ENCODE data around the gene ZSCAN21.

ZSCAN21 gene

DNA sequence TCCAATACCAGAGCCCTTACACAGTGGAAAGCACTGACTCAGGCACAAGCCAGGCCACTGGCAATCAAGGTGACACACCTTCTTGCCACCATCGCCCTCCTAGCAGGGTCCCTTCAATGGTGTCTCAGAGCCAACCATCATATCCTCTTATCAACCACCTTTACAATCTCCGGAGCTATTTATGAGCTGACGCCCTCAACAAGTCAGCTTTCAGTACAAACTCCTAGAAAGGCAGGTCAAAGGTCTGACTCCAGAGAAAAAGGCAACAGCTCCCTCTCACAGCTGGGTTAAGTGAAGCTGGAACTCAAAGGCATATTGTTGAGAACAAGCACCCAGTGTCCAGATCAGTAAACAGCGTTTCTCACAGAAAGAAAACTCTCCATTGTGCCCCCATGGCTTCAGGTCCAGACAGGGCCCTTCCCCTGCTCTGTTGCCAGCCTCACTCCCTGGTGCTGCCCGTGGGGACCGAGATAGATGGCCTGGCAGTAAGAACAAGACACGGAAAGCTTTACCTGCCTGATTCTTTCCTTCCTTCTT is 29.5 kb downstream of the ZSCAN21 start:
- DNase-seq = no peak

- no peak for DNase-seq
Measured at GRCh38 chr7:100080907-100081534, 31.4 kb downstream of the ZSCAN21 start.

GRCh38 chr7:100081535-100082102 is 32.0 kb downstream of the ZSCAN21 start, which contains the start of gene ZNF3:
TSS of gene ZNF3 (minus strand) at chr7:100081723. CDS start at chr7:100077357, 4,366 bp downstream.
- DNase-seq = peak; percentile 94

- no peak for DNase-seq
Measured at GRCh38 chr7:100082978-100083377, 33.4 kb downstream of the ZSCAN21 start.

GRCh38 chr7:100085515-100085914 is 35.9 kb downstream of the ZSCAN21 start:
- no peak for DNase-seq

- DNase-seq = no peak
Measured at GRCh38 chr7:100087055-100087750, 37.6 kb downstream of the ZSCAN21 start.

- no peak for DNase-seq
Measured at GRCh38 chr7:100088095-100088620, 38.6 kb downstream of the ZSCAN21 start.

DNA sequence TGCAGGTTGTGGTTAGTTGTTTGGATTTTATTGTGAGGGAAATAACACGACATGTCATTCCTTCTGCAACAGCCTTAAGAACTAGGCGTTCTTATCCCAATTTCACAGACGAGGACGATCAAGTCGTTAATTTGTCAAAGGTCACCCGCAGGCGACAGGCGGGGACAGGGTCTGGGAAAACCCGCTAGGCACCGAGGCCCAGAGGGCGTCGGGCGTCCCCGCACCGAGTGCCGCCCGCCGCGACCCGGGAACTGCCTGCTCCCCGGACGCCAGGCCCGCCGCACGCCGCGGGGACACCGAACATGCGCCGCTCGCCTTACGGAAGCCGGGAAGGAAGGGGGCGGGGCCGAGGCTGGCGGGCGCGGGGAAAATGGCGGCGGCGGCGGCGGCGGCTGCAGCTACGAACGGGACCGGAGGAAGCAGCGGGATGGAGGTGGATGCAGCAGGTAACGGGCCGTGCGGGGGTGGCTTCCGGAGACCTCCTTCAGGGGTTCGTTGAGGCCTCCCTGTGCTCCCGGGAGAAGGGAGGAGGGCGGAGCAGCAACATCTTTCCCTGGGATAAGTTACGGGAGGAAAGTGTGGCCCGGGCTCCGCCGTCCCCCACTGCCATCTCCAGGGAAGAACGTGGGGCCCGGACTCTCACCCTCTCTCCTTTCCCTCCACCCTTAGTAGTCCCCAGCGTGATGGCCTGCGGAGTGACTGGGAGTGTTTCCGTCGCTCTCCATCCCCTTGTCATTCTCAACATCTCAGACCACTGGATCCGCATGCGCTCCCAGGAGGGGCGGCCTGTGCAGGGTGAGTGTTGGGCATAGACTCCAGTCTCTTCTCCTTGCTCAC is 39.3 kb downstream of the ZSCAN21 start, which contains the start of gene COPS6:
COPS6 (plus strand) TSS at position 349 of the 837 bp plus-strand sequence; CDS start at position 371, 22 bp downstream.
- peak; percentile 41 for DNase-seq

DNA sequence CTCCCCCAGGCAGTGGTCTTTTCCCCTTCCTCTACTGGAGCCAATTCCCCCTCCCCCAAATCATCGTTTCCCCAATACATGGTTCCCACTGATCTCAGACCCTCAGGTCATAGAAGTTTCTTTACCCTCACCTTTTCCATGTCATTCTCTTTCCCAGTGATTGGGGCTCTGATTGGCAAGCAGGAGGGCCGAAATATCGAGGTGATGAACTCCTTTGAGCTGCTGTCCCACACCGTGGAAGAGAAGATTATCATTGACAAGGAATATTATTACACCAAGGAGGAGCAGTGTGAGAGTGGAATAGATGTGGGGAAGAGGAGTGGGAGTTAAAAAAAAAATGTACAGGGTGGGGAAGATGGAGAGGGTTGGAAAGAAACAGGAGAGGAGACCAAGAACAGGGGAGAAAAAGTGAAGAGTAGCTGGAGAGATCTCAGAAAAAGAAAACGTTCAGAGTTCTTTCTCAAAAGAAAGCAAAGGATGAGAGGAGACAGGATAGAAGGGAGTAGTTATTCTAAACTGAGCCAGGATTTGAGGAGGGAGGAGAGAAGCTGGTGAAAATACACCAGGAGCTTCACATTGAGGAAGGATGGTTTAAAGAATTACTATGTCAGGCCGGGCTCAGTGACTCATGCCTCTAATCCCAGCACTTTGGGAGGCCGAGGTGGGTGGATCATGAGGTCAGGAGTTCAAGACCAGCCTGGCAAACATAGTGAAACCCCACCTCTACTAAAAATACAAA is 40.1 kb downstream of the ZSCAN21 start:
- no peak for DNase-seq

- DNase-seq = no peak
Measured at GRCh38 chr7:100090527-100091410, 41.2 kb downstream of the ZSCAN21 start.

GRCh38 chr7:100091411-100092181 is 42.0 kb downstream of the ZSCAN21 start:
- no peak for DNase-seq

DNA sequence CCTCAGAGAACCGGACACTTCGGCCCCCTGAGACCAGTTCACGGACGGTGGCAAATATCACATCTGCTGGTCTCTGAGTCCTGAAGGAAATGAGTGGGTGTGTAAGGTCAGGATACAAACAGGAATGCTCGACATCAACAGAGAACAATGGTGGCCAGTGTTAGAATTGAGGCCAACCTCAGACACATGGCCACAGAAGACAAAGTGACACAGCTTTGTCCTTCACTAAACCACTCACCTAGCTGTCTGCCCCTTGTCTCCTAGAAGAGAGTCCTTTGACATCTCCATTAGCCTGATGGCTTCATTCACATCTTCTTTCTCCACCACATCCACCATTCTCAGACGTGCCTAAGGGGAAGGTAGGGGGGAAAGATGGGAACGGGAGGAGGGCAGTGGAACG is 43.5 kb downstream of the ZSCAN21 start:
- no peak for DNase-seq

- no peak for DNase-seq
Measured at GRCh38 chr7:100093498-100093897, 43.9 kb downstream of the ZSCAN21 start.

GRCh38 chr7:100093925-100094486 is 44.4 kb downstream of the ZSCAN21 start:
- DNase-seq = no peak

DNA sequence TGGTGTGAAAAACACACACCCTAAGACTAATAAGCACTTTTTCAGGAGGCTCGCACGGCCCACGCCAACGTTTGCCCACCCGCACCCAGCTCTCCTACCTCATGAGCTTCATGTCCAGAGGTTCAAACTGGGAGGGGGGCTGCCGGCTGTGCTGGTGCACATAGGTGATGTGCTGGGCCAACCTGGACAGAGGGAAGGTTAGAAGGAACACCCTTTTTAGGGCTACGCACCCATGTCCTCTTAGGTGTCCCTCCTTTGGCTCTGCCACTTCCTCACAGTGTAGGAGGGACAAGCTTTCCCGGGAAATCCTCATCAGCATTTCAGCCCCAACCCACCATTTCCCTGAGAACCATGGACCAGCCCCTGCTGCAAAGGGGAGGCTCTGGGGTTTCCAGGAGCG is 45.7 kb downstream of the ZSCAN21 start:
- no peak for DNase-seq

DNA sequence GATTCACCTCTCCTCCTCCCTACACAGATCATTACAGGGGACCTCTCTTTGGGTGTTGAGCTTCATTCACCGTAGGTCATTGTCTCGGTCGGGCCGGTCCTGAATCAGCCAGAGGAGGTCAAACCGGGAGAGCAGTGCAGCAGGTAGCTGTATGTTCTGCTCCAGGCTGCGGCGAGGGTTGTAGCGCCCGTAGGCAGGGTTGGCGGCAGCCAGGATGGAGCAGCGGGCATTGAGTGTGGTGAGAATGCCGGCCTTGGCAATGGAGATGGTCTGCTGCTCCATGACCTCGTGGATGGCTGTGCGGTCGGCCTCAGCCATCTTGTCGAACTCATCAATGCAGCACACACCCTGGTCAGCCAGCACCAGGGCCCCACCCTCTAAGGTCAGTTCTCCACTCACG is 46.1 kb downstream of the ZSCAN21 start:
- no peak for DNase-seq

GRCh38 chr7:100098913-100099312 is 49.3 kb downstream of the ZSCAN21 start:
- DNase-seq = no peak

- DNase-seq = no peak
Measured at GRCh38 chr7:100099452-100099851, 49.9 kb downstream of the ZSCAN21 start.

GRCh38 chr7:100100420-100101015 is 50.9 kb downstream of the ZSCAN21 start:
- DNase-seq = peak; percentile 91

Measured in NCI-H2081 treated with DMSO at 0.1 percent for 48 hours (cell line).